ENCODE measurements around the gene RPL15.

- TF ChIP-seq OSR1 (CRISPR knock-in tag; IDR thresholded peaks at IDR 0.05) (no peak), CSDC2 (CRISPR knock-in tag; IDR thresholded peaks at IDR 0.05) (no peak; the same call in 1 of the 2 replicates), PATZ1 (CRISPR knock-in tag; IDR thresholded peaks at IDR 0.05; ENCODE audit: borderline replicate concordance) (no peak), ZNF70 (CRISPR knock-in tag; IDR thresholded peaks at IDR 0.05) (no peak), ZFP3 (CRISPR knock-in tag; IDR thresholded peaks at IDR 0.05) (no peak), BACH2 (CRISPR knock-in tag; IDR thresholded peaks at IDR 0.05; ENCODE audit: borderline replicate concordance) (no peak), ZNF565 (CRISPR knock-in tag; conservative IDR thresholded peaks at IDR 0.05; ENCODE audit: low read depth) (no peak), CREB5 (CRISPR knock-in tag; IDR thresholded peaks at IDR 0.05; ENCODE audit: low read depth) (no peak), ESRRG (CRISPR knock-in tag; IDR thresholded peaks at IDR 0.05) (no peak)
Observed at GRCh38 chr3:23949784-23950183, 32.9 kb downstream of the RPL15 start.
